ENCODE measurements around the gene TMTC4.

The TMTC4 gene

DNA sequence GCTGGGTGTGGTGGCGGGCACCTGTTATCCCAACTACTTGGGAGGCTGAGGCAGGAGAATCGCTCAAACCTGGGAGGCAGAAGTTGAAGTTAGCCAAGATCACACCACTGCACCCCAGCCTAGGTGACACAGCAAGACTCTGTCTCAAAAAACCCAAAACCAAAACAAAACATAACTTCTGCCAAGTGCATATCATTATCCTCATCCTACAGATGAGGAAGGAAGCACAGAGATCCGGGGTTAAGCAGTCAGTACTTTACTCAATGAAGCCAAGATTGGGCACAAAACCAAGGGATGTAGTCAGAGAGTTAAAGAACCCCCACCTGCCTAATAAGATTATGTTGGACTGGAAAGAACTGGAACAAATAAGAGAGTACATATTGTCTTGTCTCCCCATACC lies 5.5 kb upstream of the TMTC4 start:
- TF ChIP-seq YY1 (IDR thresholded peaks at IDR 0.05; ENCODE audit: low read depth) (no peak), TEAD4 (IDR thresholded peaks at IDR 0.05) (no peak), FOXM1 (IDR thresholded peaks at IDR 0.05; ENCODE audit: borderline replicate concordance, low read depth) (no peak), NFIC (IDR thresholded peaks at IDR 0.05) (no peak), TCF12 (IDR thresholded peaks at IDR 0.05; ENCODE audit: low read depth) (no peak), CEBPB (IDR thresholded peaks at IDR 0.05) (no peak), TAF1 (IDR thresholded peaks at IDR 0.05; ENCODE audit: low read depth) (no peak)
- TF ChIP-seq, protein P1, sequence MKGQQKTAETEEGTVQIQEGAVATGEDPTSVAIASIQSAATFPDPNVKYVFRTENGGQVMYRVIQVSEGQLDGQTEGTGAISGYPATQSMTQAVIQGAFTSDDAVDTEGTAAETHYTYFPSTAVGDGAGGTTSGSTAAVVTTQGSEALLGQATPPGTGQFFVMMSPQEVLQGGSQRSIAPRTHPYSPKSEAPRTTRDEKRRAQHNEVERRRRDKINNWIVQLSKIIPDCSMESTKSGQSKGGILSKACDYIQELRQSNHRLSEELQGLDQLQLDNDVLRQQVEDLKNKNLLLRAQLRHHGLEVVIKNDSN (IDR thresholded peaks at IDR 0.05) = no peak
- TF ChIP-seq, protein P2, sequence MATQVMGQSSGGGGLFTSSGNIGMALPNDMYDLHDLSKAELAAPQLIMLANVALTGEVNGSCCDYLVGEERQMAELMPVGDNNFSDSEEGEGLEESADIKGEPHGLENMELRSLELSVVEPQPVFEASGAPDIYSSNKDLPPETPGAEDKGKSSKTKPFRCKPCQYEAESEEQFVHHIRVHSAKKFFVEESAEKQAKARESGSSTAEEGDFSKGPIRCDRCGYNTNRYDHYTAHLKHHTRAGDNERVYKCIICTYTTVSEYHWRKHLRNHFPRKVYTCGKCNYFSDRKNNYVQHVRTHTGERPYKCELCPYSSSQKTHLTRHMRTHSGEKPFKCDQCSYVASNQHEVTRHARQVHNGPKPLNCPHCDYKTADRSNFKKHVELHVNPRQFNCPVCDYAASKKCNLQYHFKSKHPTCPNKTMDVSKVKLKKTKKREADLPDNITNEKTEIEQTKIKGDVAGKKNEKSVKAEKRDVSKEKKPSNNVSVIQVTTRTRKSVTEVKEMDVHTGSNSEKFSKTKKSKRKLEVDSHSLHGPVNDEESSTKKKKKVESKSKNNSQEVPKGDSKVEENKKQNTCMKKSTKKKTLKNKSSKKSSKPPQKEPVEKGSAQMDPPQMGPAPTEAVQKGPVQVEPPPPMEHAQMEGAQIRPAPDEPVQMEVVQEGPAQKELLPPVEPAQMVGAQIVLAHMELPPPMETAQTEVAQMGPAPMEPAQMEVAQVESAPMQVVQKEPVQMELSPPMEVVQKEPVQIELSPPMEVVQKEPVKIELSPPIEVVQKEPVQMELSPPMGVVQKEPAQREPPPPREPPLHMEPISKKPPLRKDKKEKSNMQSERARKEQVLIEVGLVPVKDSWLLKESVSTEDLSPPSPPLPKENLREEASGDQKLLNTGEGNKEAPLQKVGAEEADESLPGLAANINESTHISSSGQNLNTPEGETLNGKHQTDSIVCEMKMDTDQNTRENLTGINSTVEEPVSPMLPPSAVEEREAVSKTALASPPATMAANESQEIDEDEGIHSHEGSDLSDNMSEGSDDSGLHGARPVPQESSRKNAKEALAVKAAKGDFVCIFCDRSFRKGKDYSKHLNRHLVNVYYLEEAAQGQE (IDR thresholded peaks at IDR 0.05; ENCODE audit: low read depth) = no peak

DNA sequence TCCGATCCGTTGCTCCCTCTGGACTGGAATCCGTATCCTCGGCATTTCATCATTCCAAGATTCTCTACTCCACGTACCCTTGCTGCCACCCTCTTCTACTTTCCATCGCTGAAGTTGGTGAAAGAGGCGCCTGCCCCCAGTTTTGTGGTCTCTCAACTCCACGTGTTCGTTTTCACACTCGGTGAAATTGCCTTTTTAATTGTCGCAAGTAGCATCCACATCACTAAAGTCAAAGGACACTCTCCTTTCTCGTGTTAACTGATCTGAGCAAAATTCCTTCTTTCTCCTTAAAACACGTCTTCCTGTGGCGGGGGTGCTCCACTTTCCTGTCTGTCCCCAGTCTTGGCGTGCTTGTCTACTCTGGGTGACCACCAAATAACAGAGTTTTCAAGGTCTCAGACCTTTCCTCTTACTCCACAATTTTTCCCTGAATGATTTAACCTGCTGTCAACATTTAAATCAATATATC lies 1.1 kb upstream of the TMTC4 start:
- TF ChIP-seq EGR1 (IDR thresholded peaks at IDR 0.05) (no peak), ZBTB7A (IDR thresholded peaks at IDR 0.05; ENCODE audit: low read depth) (no peak), RAD21 (IDR thresholded peaks at IDR 0.05; ENCODE audit: low read depth) (no peak), TEAD4 (IDR thresholded peaks at IDR 0.05) (no peak), FOXM1 (IDR thresholded peaks at IDR 0.05; ENCODE audit: borderline replicate concordance, low read depth) (no peak), NFIC (IDR thresholded peaks at IDR 0.05) (no peak), EP300 (IDR thresholded peaks at IDR 0.05; ENCODE audit: borderline replicate concordance) (no peak), CREB1 (IDR thresholded peaks at IDR 0.05; ENCODE audit: low read depth) (no peak), CEBPB (IDR thresholded peaks at IDR 0.05) (no peak), TCF12 (IDR thresholded peaks at IDR 0.05; ENCODE audit: low read depth) (no peak), YY1 (IDR thresholded peaks at IDR 0.05; ENCODE audit: low read depth) (no peak), TAF1 (IDR thresholded peaks at IDR 0.05; ENCODE audit: low read depth) (no peak)
- TF ChIP-seq, protein P2 (IDR thresholded peaks at IDR 0.05; ENCODE audit: low read depth) = no peak
- TF ChIP-seq, protein P3, sequence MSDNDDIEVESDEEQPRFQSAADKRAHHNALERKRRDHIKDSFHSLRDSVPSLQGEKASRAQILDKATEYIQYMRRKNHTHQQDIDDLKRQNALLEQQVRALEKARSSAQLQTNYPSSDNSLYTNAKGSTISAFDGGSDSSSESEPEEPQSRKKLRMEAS (IDR thresholded peaks at IDR 0.05) = no peak
- TF ChIP-seq, protein P1 (IDR thresholded peaks at IDR 0.05) = no peak

DNA sequence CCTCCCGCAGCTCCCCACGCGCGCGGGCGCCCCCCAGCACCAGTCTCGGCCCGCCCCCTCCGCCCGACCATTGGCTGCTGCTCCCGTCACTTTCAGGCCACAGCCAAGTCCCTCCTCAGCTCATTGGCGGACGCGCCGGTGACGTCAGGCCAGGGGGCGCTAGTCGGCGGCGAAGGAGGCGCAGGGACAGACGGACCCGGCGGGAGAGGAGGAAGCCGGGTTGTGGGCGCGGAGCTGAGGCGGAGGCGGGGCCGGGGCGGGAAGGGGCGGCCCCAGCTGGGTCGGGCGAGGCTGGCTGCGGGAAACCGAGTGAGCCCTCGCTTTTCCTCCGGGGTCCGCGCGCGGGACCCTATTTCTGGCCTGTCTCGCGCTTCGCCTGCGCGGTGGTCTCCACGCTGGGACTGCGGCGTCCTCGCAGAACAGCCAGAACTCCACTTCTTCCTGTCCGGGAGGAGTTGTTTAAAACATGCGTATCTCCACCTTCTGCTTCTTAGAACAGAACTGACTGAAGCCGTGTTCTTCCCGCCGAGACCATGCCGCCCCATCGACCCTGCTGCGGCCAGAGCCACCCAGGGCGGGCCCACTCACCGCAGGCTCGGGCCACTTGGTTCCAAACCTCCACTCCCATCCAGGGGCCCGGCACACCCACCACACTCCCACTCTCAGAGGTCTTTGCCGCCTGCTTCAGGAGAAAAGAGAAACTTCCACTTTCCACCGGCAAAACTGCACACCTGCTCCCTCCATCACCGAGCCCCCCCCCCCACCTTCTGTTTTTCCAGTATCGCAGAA lies 471 bp upstream of the TMTC4 start:
- TF ChIP-seq TAF1 (IDR thresholded peaks at IDR 0.05; ENCODE audit: low read depth) = peak; percentile 58; the same call in 1 of the 2 replicates
- TF ChIP-seq YY1 (IDR thresholded peaks at IDR 0.05; ENCODE audit: low read depth) = no peak
- TF ChIP-seq RAD21 (IDR thresholded peaks at IDR 0.05; ENCODE audit: low read depth) = no peak
- no peak; the same call in 1 of the 2 replicates for TF ChIP-seq TCF12 (IDR thresholded peaks at IDR 0.05; ENCODE audit: low read depth)
- no peak for TF ChIP-seq CEBPB (IDR thresholded peaks at IDR 0.05)
- no peak for TF ChIP-seq NFIC (IDR thresholded peaks at IDR 0.05)
- TF ChIP-seq, protein P2 (IDR thresholded peaks at IDR 0.05; ENCODE audit: low read depth) = no peak
- TF ChIP-seq EGR1 (IDR thresholded peaks at IDR 0.05) = no peak
- TF ChIP-seq EP300 (IDR thresholded peaks at IDR 0.05; ENCODE audit: borderline replicate concordance) = 0 out of 2 replicates have a peak, but pooled peaks have one; percentile 29
- TF ChIP-seq, protein P1 (IDR thresholded peaks at IDR 0.05) = peak; percentile 11; the same call in 1 of the 2 replicates
- no peak for TF ChIP-seq FOXM1 (IDR thresholded peaks at IDR 0.05; ENCODE audit: borderline replicate concordance, low read depth)
- peak; percentile 84 for TF ChIP-seq CREB1 (IDR thresholded peaks at IDR 0.05; ENCODE audit: low read depth)
- 0 out of 2 replicates have a peak, but pooled peaks have one; percentile 47 for TF ChIP-seq ZBTB7A (IDR thresholded peaks at IDR 0.05; ENCODE audit: low read depth)
